A549 (cell line): ENCODE results near the gene ALDH2.

Experiments
- BCL3 ChIP-seq: fragments of >200 bp; sonication (Bioruptor Twin); formaldehyde crosslinking; IDR thresholded peaks from 3 replicates; pipeline ENCODE4 v1.6.1; 2016
- CEBPB ChIP-seq, 2 experiments: fragments of >200 bp in 1 of 2; sonication (Bioruptor Twin) in 1 of 2; formaldehyde crosslinking in 1 of 2; IDR thresholded peaks; 2 replicates each; pipeline ENCODE4 v1.6.1; 2012 to 2016
- CHD4 ChIP-seq: fragments of 200-600 bp; sonication (generic); IDR thresholded peaks from 2 replicates; pipeline ENCODE4 v1.6.1; 2016; ENCODE audit warnings: antibody characterized with exemption, mild to moderate bottlenecking, borderline replicate concordance
- CTCF ChIP-seq: fragments of >200 bp; sonication (Bioruptor Twin); formaldehyde crosslinking; IDR thresholded peaks from 3 replicates; pipeline ENCODE4 v1.5.1; 2016
- FOSB ChIP-seq: fragments of 250-450 bp; sonication (Bioruptor Pico); IDR thresholded peaks from 2 replicates; pipeline ENCODE4 v1.5.0; 2020; ENCODE audit warnings: mild to moderate bottlenecking, moderate library complexity
- FOSL2 ChIP-seq, 2 experiments: fragments of 450-650 bp in 1 of 2; fragments of >200 bp in 1 of 2; sonication (Bioruptor Twin) in 1 of 2; formaldehyde crosslinking; IDR thresholded peaks; 2 replicates each; pipeline versions ENCODE4 v1.5.0 to v1.6.1; 2016 to 2020; ENCODE audit warnings: mild to moderate bottlenecking in 1 of 2, moderate library complexity in 1 of 2
- PBX3 ChIP-seq: IDR thresholded peaks from 2 replicates; pipeline ENCODE4 v1.6.1; 2012
- POLR2A ChIP-seq: IDR thresholded peaks from 2 replicates; pipeline ENCODE4 v1.6.1; 2012; ENCODE audit warnings: mild to moderate bottlenecking, low read length
- POLR2AphosphoS2 ChIP-seq: conservative IDR thresholded peaks from 2 replicates; pipeline ENCODE4 v1.6.1; 2012; ENCODE audit warnings: low read length, improper control_type of control experiment, inconsistent platforms
- RAD21 ChIP-seq, 2 experiments: fragments of >200 bp in 1 of 2; sonication (Bioruptor Twin) in 1 of 2; formaldehyde crosslinking in 1 of 2; IDR thresholded peaks in 1 of 2; conservative IDR thresholded peaks in 1 of 2; 2 replicates in 1 of 2; 3 replicates in 1 of 2; pipeline ENCODE4 v1.6.1; 2012 to 2018; ENCODE audit warnings: inconsistent platforms in 1 of 2
- RCOR1 ChIP-seq: fragments of 150-350 bp; IDR thresholded peaks from 2 replicates; pipeline ENCODE4 v1.6.1; 2014; ENCODE audit warnings: antibody characterized with exemption, low read length, low read depth
- RFX5 ChIP-seq: fragments of 450-650 bp; IDR thresholded peaks from 2 replicates; pipeline ENCODE4 v1.7.1; 2014; ENCODE audit warnings: antibody characterized with exemption, mild to moderate bottlenecking, moderate library complexity
- TF ChIP-seq, protein P1 (sequence below): fragments of 200-600 bp; sonication (generic); IDR thresholded peaks from 2 replicates; pipeline ENCODE4 v1.6.1; 2016; ENCODE audit warnings: antibody characterized with exemption, mild to moderate bottlenecking, moderate library complexity
- TF ChIP-seq, protein P2 (sequence below): fragments of 450-650 bp; IDR thresholded peaks from 2 replicates; pipeline ENCODE4 v1.6.1; 2014; ENCODE audit warnings: antibody characterized with exemption

DNA sequence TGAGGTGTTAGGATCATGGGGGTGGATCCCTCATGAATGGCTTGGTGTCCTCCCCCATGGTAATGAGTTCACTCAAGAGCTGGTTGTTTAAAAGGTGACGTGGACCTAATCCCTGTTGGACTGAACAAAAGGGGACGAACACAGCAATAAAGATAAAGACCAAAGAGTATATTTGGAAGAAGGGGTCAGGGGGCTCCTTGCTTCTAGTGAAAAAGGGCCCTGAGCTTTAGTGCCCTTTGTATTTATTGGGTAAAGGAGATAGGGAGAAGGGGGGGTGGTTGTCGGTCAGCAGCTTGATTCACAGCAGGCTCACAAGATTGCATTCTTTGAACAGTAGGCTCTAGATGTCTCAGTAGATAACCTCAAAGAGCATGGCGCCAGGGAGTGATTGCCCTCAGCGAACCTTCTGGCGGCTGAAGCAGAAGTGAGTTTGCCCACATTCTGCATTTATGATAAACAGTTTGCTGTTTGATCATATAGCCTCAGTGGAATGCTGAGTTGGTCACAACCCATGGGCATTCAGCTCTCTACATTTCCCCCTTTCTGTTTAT lies 49.4 kb downstream of the ALDH2 start:
- TF ChIP-seq POLR2A (no peak), CTCF (no peak), FOSB (no peak), FOSL2 (IDR thresholded peaks at IDR 0.05) (no peak), FOSL2 (CRISPR knock-in tag; IDR thresholded peaks at IDR 0.05) (no peak), RFX5 (no peak), CHD4 (no peak), PBX3 (no peak), CEBPB (IDR thresholded peaks at IDR 0.05) (no peak), RAD21 (conservative IDR thresholded peaks at IDR 0.05 in 1 of 2, IDR thresholded peaks at IDR 0.05 in 1 of 2) (no peak), RCOR1 (no peak), BCL3 (no peak), POLR2AphosphoS2 (no peak)
- TF ChIP-seq, protein P1, sequence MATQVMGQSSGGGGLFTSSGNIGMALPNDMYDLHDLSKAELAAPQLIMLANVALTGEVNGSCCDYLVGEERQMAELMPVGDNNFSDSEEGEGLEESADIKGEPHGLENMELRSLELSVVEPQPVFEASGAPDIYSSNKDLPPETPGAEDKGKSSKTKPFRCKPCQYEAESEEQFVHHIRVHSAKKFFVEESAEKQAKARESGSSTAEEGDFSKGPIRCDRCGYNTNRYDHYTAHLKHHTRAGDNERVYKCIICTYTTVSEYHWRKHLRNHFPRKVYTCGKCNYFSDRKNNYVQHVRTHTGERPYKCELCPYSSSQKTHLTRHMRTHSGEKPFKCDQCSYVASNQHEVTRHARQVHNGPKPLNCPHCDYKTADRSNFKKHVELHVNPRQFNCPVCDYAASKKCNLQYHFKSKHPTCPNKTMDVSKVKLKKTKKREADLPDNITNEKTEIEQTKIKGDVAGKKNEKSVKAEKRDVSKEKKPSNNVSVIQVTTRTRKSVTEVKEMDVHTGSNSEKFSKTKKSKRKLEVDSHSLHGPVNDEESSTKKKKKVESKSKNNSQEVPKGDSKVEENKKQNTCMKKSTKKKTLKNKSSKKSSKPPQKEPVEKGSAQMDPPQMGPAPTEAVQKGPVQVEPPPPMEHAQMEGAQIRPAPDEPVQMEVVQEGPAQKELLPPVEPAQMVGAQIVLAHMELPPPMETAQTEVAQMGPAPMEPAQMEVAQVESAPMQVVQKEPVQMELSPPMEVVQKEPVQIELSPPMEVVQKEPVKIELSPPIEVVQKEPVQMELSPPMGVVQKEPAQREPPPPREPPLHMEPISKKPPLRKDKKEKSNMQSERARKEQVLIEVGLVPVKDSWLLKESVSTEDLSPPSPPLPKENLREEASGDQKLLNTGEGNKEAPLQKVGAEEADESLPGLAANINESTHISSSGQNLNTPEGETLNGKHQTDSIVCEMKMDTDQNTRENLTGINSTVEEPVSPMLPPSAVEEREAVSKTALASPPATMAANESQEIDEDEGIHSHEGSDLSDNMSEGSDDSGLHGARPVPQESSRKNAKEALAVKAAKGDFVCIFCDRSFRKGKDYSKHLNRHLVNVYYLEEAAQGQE, result no peak
- TF ChIP-seq, protein P2, sequence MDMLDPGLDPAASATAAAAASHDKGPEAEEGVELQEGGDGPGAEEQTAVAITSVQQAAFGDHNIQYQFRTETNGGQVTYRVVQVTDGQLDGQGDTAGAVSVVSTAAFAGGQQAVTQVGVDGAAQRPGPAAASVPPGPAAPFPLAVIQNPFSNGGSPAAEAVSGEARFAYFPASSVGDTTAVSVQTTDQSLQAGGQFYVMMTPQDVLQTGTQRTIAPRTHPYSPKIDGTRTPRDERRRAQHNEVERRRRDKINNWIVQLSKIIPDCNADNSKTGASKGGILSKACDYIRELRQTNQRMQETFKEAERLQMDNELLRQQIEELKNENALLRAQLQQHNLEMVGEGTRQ, result no peak
